Trophoblast cell (in vitro differentiated cells and primary cell): ENCODE results near the gene ENDOG.
"Not testable (repeated sequence)": the region's sequence is repeated elsewhere in the genome, so short reads cannot be mapped to it uniquely, and the experiment has no call there.

ENCODE experiments used
- DNase-seq, 2 donors: peaks; one replicate each; pipeline ENCODE4 v3.0.0-alpha.2; 2016
- H2AFZ ChIP-seq: 2 replicates; pipeline ENCODE4 v1.6.1; 2013; ENCODE audit warnings: low read length, moderate library complexity, mild to moderate bottlenecking; ENCODE audit not compliant: insufficient read depth, poor library complexity
- H2AK5ac ChIP-seq: 2 replicates; pipeline ENCODE4 v1.6.1; 2013; ENCODE audit warnings: mild to moderate bottlenecking, low read length
- H2BK120ac ChIP-seq: 2 replicates; pipeline ENCODE4 v1.6.1; 2013; ENCODE audit warnings: low read length, mild to moderate bottlenecking, moderate library complexity; ENCODE audit not compliant: insufficient read depth, poor library complexity
- H2BK12ac ChIP-seq: 2 replicates; pipeline ENCODE4 v1.6.1; 2013; ENCODE audit warnings: mild to moderate bottlenecking, low read length, moderate library complexity
- H2BK5ac ChIP-seq: 2 replicates; pipeline ENCODE4 v1.6.1; 2013; ENCODE audit warnings: low read length, low read depth, moderate library complexity, mild to moderate bottlenecking; ENCODE audit not compliant: poor library complexity
- H3K14ac ChIP-seq: 2 replicates; pipeline ENCODE4 v1.6.1; 2013; ENCODE audit warnings: mild to moderate bottlenecking, low read length
- H3K18ac ChIP-seq: 2 replicates; pipeline ENCODE4 v1.6.1; 2013; ENCODE audit warnings: mild to moderate bottlenecking, low read length
- H3K23ac ChIP-seq: 2 replicates; pipeline ENCODE4 v1.6.1; 2013; ENCODE audit warnings: low read length
- H3K27ac ChIP-seq: 2 replicates; pipeline ENCODE4 v1.5.1; 2013; ENCODE audit warnings: low read depth, mild to moderate bottlenecking, inconsistent platforms, low read length, moderate library complexity
- H3K27me3 ChIP-seq: 2 replicates; pipeline ENCODE4 v1.6.1; 2013; ENCODE audit warnings: inconsistent platforms, mild to moderate bottlenecking, low read length, moderate library complexity; ENCODE audit not compliant: insufficient read depth
- H3K36me3 ChIP-seq, 2 experiments: 1 replicate in 1 of 2; 2 replicates in 1 of 2; pipeline ENCODE4 v1.6.1; 2013; ENCODE audit warnings: low read length in 2 of 2, mild to moderate bottlenecking in 2 of 2, moderate library complexity in 1 of 2; ENCODE audit not compliant: insufficient read depth in 2 of 2, control insufficient read depth in 1 of 2
- H3K4ac ChIP-seq: 2 replicates; pipeline ENCODE4 v1.6.1; 2013; ENCODE audit warnings: low read depth, mild to moderate bottlenecking, low read length, moderate library complexity
- H3K4me1 ChIP-seq, 2 experiments: 1 replicate in 1 of 2; 2 replicates in 1 of 2; pipeline ENCODE4 v1.6.1; 2013; ENCODE audit warnings: low read length in 2 of 2, mild to moderate bottlenecking in 2 of 2, moderate library complexity in 1 of 2; ENCODE audit not compliant: insufficient read depth in 2 of 2, control insufficient read depth in 1 of 2
- H3K4me2 ChIP-seq: 2 replicates; pipeline ENCODE4 v1.6.1; 2013; ENCODE audit warnings: inconsistent platforms, mild to moderate bottlenecking, low read length, moderate library complexity
- H3K4me3 ChIP-seq: 2 replicates; pipeline ENCODE4 v1.5.1; 2013; ENCODE audit warnings: mild to moderate bottlenecking, low read depth, low read length, inconsistent platforms
- H3K79me1 ChIP-seq: one replicate; pipeline ENCODE4 v1.6.1; 2013; ENCODE audit warnings: low read length
- H3K79me2 ChIP-seq: 2 replicates; pipeline ENCODE4 v1.6.1; 2013; ENCODE audit warnings: low read length, mild to moderate bottlenecking; ENCODE audit not compliant: control insufficient read depth, insufficient read depth, poor library complexity
- H3K9ac ChIP-seq: 2 replicates; pipeline ENCODE4 v1.6.1; 2013; ENCODE audit warnings: mild to moderate bottlenecking, low read length
- H3K9me3 ChIP-seq: 2 replicates; pipeline ENCODE4 v1.6.1; 2013; ENCODE audit warnings: low read depth, mild to moderate bottlenecking, control low read depth, inconsistent platforms, low read length; ENCODE audit not compliant: insufficient read depth
- H4K12ac ChIP-seq: 2 replicates; pipeline ENCODE4 v1.6.1; 2013; ENCODE audit warnings: low read depth, mild to moderate bottlenecking, low read length, moderate library complexity
- H4K8ac ChIP-seq: 2 replicates; pipeline ENCODE4 v1.6.1; 2013; ENCODE audit warnings: low read depth, mild to moderate bottlenecking, low read length, moderate library complexity
- H4K91ac ChIP-seq: one replicate; pipeline ENCODE4 v1.6.1; 2013; ENCODE audit warnings: low read depth, mild to moderate bottlenecking, low read length, moderate library complexity
- WGBS: extraction: QIAGEN DNeasy Blood & Tissue Kit; methylation state at CpG from one replicate; pipeline ENCODE4 v1.1.7; 2013; ENCODE audit warnings: missing lambda C conversion rate; ENCODE audit not compliant: insufficient read length, insufficient coverage; ENCODE audit errors: extremely low coverage; 5-methylcytosine and 5-hydroxymethylcytosine counted together

The ENDOG gene

GRCh38 chr9:128771745-128772519 lies 46.4 kb upstream of the ENDOG start, which contains the start of gene ZER1:
ZER1 (minus strand) TSS chr9:128771927; CDS start chr9:128755565, 16,362 bp downstream.
- Histone ChIP-seq H2AFZ (peak within 1 kb of the TSS; percentile 80), H3K23ac (no peak within 1 kb of the TSS), H3K36me3 (peaks cover 0 to 6% of the 10 kb centered on the region in 2 experiments), H2BK12ac (no peak within 1 kb of the TSS), H3K27ac (peak within 1 kb of the TSS; percentile 96), H3K14ac (peak within 1 kb of the TSS; percentile 95), H2AK5ac (peak within 1 kb of the TSS; percentile 75), H3K9ac (peak within 1 kb of the TSS; percentile 44), H4K12ac (peak within 1 kb of the TSS; percentile 99), H3K27me3 (no peaks in the 10 kb centered on the region), H3K9me3 (no peaks in the 10 kb centered on the region), H4K8ac (peak within 1 kb of the TSS; percentile 90), H3K4me2 (peak within 1 kb of the TSS; percentile 74), H3K4me3 (peak within 1 kb of the TSS; percentile 85), H4K91ac (peak within 1 kb of the TSS; percentile 95), H3K4ac (peak within 1 kb of the TSS; percentile 93), H3K79me1 (peaks cover 7% of the 10 kb centered on the region), H3K18ac (peak within 1 kb of the TSS; percentile 74), H3K4me1 (no peaks in the 10 kb centered on the region), H3K79me2 (peaks cover 6% of the 10 kb centered on the region), H2BK5ac (peak within 1 kb of the TSS; percentile 93), H2BK120ac (peak within 1 kb of the TSS; percentile 93)
- no CpG with 5 or more reads among the region's 72 CpGs for WGBS
- DNase-seq, result peak; percentile 91 to 95

- Histone ChIP-seq H2AFZ (no peak overlapping the region), H2BK120ac (no peak overlapping the region), H3K4me1 (no peaks in the 10 kb centered on the region), H3K79me2 (peaks cover 6% of the 10 kb centered on the region), H4K12ac (peak overlapping the region; percentile 18), H3K23ac (no peak overlapping the region), H4K8ac (no peak overlapping the region), H3K4me3 (no peak overlapping the region), H3K9me3 (no peaks in the 10 kb centered on the region), H3K18ac (no peak overlapping the region), H2AK5ac (no peak overlapping the region), H2BK12ac (no peak overlapping the region), H4K91ac (no peak overlapping the region), H2BK5ac (no peak overlapping the region), H3K4me2 (no peak overlapping the region), H3K14ac (no peak overlapping the region), H3K9ac (no peak overlapping the region), H3K4ac (no peak overlapping the region), H3K79me1 (peaks cover 7% of the 10 kb centered on the region), H3K27me3 (no peaks in the 10 kb centered on the region), H3K36me3 (no peaks in the 10 kb centered on the region), H3K27ac (no peak overlapping the region)
- DNase-seq, result no peak
- no CpG with 5 or more reads among the region's 5 CpGs for WGBS
These were observed 45.3 kb upstream of the ENDOG start for GRCh38 chr9:128773049-128773448.

DNA sequence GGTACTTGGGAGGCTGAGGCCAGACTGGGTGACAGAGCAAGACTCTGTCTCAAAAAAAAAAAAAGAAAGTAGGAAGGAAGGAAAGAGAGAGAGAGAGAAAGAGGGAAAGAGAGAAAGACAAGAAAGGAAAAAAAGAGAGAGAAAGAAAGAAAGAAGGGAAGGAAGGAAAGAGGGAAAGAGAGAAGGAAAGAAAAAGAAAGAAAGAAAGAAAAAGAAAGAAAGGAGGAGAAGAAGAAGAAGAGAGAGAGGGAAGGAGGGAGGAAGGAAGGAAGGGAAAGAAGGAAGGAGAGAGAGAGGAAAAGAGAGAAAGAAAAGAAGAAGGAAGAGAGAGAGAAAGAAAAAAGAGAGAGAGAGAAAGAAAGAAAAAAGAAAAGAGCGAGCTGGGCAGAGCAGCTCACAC lies 43.5 kb upstream of the ENDOG start:
- no peak for DNase-seq
- no peak overlapping the region for H3K9ac ChIP-seq
- no peak overlapping the region for H2BK5ac ChIP-seq
- H2AFZ ChIP-seq, result no peak overlapping the region
- peaks cover 6% of the 10 kb centered on the region for H3K79me2 ChIP-seq
- H2AK5ac ChIP-seq, result no peak overlapping the region
- H3K4me1 ChIP-seq, result no peaks in the 10 kb centered on the region
- H3K36me3 ChIP-seq, result no peaks in the 10 kb centered on the region
- H3K4ac ChIP-seq, result no peak overlapping the region
- H3K18ac ChIP-seq, result no peak overlapping the region
- no peak overlapping the region for H3K27ac ChIP-seq
- no peak overlapping the region for H2BK12ac ChIP-seq
- no peak overlapping the region for H4K91ac ChIP-seq
- H3K4me3 ChIP-seq, result no peak overlapping the region
- peaks cover 7% of the 10 kb centered on the region for H3K79me1 ChIP-seq
- no peaks in the 10 kb centered on the region for H3K9me3 ChIP-seq
- H3K27me3 ChIP-seq, result no peaks in the 10 kb centered on the region
- WGBS, result no CpG with 5 or more reads among the region's 1 CpG
- no peak overlapping the region for H4K8ac ChIP-seq
- H4K12ac ChIP-seq, result no peak overlapping the region
- H3K4me2 ChIP-seq, result no peak overlapping the region
- no peak overlapping the region for H3K23ac ChIP-seq
- no peak overlapping the region for H3K14ac ChIP-seq
- no peak overlapping the region for H2BK120ac ChIP-seq

GRCh38 chr9:128780093-128780492 lies 38.2 kb upstream of the ENDOG start:
- H3K36me3 ChIP-seq, H3K4me2 ChIP-seq, H3K14ac ChIP-seq, H3K79me2 ChIP-seq, H4K8ac ChIP-seq, H4K12ac ChIP-seq, H3K79me1 ChIP-seq, H3K9ac ChIP-seq, H3K9me3 ChIP-seq, H4K91ac ChIP-seq, H3K27ac ChIP-seq, H3K27me3 ChIP-seq, H3K4me1 ChIP-seq, H2BK5ac ChIP-seq, H2AFZ ChIP-seq, H3K23ac ChIP-seq, H2BK120ac ChIP-seq, H3K4me3 ChIP-seq, H3K4ac ChIP-seq, DNase-seq, H3K18ac ChIP-seq, H2BK12ac ChIP-seq, H2AK5ac ChIP-seq: not testable (repeated sequence)
- WGBS, result no CpG with 5 or more reads among the region's 27 CpGs
